Islet of Langerhans (tissue), 1 donor: Measurements from ENCODE around the gene ZNF727.
"Not testable (repeated sequence)": the region's sequence is repeated elsewhere in the genome, so short reads cannot be mapped to it uniquely, and the experiment has no call there.

Experiments used
- FAIRE-seq: peaks from one replicate; lab custom pipeline; 2011; peaks lifted over from hg19 to GRCh38; lab: Jason Lieb, UNC

Gene ZNF727

GRCh38 chr7:64045301-64046040, at the start of gene ZNF727:
Gene ZNF727, plus strand, starts transcription at chr7:64045434. Its CDS starts 188 bp downstream, at chr7:64045622.
- no peak for FAIRE-seq

- FAIRE-seq = no peak
Observed at GRCh38 chr7:63998549-63998948, 46.7 kb upstream of the ZNF727 start, which contains the start of gene ZNF722. Gene ZNF722, plus strand, starts transcription at chr7:63998849. Its CDS starts 113 bp downstream, at chr7:63998962.

- FAIRE-seq = not testable (repeated sequence)
Observed at GRCh38 chr7:64015496-64015895, 29.7 kb upstream of the ZNF727 start.

GRCh38 chr7:64035388-64035787, 9.8 kb upstream of the ZNF727 start:
- FAIRE-seq = no peak

- no peak for FAIRE-seq
Observed at GRCh38 chr7:64037095-64037494, 8.1 kb upstream of the ZNF727 start.

- FAIRE-seq = no peak
Observed at GRCh38 chr7:64046041-64046389, 781 bp downstream of the ZNF727 start.

- not testable (repeated sequence) for FAIRE-seq
Observed at GRCh38 chr7:64077837-64078698, 32.8 kb downstream of the ZNF727 start.

GRCh38 chr7:64078699-64078994, 33.4 kb downstream of the ZNF727 start:
- no peak for FAIRE-seq

GRCh38 chr7:64087501-64087900, 42.3 kb downstream of the ZNF727 start:
- no peak for FAIRE-seq

GRCh38 chr7:64088863-64089262, 43.6 kb downstream of the ZNF727 start:
- FAIRE-seq = not testable (repeated sequence)
